ENCODE data around the gene SNCG.
A peak's percentile ranks its signal among the peaks of the same experiment; 100 is the strongest.
"Not testable (repeated sequence)": the region's sequence is repeated elsewhere in the genome, so short reads cannot be mapped to it uniquely, and the experiment has no call there.

SNCG gene

DNA sequence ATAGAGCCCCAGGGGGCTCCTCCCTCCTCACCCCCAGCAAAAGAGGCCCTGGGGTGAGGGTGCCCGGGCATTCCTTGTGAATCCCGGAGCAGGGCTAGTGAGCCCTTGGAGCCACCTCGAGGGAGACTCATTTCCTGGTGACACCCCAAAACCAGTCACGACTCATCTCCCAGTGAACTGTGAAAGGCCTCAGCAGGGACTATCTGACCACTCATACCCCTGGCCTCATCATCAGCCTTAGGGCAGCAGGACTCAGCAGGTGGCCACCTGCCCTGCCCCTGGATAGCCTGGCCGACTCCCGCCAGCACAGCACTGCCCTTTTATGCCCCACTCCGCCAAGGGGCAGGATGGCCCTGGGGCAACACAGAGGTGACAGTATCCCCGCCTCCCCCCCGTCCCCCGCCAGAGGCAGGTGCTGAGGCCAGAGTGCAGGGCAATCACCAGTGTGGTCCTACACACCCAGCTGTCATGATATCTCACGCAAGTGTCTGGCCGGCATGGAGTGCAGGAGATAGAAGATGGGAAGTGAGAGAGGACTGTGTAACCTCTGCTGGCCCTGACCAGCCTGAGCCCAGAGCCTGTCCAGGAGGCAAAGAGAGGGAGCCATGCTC, 3.2 kb downstream of the SNCG start:
- no peak for DNase-seq

DNA sequence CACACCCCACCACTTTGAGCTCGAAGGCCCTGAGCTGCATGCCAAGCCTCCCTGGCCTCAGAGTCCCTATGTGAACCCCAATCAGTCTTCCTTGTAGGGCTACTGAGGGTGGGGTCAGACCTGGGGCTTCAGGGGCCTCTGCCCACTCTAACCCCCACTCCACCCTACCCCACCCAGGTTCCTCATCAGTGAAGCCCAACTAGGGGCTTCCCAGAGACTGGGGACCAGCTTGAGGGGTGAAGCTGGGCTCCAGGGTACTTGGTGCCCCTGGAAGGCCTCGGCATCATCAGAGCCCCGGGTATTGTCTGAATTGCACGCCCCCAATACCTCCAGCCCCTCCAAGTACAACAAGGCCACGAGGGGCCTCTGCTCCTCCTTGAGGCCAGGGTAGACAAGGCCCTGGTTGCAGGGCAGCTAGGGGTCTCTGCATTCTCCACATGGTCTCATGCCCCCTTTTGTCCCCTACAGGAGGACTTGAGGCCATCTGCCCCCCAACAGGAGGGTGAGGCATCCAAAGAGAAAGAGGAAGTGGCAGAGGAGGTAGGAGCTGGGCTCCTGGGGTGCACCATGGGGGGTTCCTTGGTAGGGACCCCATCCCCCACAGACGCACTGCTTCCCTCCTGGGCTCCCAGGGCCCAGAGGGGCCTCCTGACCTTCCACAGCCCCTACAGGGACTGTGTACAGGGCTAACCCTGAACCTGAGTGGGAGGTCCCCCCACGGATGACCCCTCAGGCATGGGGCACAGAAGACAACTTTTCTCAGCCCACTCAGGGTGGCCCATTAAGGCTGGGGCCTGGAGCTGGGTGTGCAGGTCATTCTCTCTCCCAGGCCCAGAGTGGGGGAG, 4.0 kb downstream of the SNCG start:
- DNase-seq: no peak

DNA sequence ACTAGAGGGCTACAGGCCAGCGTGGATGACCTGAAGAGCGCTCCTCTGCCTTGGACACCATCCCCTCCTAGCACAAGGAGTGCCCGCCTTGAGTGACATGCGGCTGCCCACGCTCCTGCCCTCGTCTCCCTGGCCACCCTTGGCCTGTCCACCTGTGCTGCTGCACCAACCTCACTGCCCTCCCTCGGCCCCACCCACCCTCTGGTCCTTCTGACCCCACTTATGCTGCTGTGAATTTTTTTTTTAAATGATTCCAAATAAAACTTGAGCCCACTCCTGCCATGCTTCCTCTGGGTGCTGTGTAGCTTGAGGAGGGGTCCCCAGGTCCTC, 4.5 kb downstream of the SNCG start:
- DNase-seq: no peak

DNA sequence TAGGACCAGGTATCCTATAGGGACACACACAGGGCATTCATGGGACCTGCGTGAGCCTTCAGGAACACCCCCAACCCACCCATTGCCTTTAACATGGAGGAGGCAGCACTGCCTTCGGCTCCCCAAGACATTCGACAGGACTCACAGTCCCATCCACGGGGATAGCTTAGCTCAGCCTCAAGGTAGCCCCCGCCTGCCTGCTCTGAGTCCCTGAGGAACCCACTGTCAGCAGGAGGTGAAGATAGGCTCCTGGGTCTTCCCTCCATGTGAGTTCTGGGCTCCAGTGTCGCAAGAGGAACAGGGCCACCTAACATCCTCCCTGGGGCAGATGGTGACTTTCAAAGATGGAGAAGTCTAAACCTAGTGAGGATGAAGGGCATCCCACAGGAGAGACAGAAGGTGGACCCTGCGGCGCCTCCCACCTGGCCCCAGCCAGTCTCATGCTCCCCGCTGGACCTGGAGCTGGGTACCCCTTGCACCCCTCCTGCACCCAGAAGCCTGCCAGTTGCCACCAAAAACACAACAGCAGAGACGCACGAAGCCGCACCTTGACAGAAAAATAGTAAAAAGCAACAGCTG, 5.0 kb downstream of the SNCG start:
- DNase-seq: no peak

DNA sequence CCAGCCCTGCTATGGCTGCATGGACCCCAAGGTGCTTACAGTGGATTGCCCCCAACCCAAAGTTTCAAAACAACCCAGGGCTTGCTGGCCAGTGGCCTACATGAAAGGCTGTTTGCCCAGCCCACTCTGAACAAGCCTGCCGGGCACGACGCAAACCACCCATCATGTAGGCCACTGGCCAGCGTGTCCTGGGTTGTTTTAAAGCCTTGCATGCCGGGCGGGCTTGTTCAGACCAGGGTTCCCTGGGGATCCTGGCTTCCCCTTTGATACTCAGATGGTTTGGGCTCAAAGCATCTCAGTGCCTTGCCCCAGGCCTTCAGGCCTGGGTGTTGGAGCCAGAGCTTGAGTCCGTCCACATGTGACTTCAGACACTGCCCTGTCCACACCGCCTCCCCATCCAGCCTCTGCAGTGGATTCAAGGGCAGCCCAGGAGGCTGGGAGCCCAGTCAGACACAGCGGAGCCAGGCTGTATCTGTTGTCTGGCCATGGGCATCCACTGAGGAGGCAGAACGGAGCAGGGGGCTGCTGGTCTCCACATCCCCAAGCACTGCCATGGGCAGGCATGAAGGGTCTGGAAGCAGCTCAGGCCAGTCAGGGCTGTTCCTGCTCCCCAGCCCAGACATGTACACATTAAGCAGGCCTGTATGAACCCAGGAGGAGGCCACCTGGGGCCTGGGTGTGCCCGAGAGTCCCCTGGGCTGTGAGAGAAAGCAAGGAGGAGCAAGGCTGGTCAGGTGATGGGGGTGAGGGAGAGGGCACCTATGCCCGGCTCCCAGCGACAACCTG, 5.9 kb downstream of the SNCG start:
- no peak for DNase-seq

DNA sequence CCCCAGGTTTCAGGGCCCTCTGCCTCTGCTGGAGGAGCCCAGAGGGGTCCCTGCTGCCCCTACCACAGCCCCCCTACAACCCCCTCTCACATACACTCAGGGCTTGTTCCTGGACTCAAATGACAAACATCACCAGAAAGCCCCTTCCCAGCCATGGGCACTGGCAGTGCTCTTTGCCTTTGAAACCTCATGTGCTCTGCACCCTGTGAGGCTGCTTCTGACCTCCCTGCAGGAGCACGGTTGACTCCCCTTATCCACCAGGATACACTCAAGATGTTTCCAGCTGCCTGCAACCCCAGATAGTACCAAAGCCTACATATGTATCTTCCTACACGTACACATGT, 6.4 kb downstream of the SNCG start:
- no peak for DNase-seq

DNA sequence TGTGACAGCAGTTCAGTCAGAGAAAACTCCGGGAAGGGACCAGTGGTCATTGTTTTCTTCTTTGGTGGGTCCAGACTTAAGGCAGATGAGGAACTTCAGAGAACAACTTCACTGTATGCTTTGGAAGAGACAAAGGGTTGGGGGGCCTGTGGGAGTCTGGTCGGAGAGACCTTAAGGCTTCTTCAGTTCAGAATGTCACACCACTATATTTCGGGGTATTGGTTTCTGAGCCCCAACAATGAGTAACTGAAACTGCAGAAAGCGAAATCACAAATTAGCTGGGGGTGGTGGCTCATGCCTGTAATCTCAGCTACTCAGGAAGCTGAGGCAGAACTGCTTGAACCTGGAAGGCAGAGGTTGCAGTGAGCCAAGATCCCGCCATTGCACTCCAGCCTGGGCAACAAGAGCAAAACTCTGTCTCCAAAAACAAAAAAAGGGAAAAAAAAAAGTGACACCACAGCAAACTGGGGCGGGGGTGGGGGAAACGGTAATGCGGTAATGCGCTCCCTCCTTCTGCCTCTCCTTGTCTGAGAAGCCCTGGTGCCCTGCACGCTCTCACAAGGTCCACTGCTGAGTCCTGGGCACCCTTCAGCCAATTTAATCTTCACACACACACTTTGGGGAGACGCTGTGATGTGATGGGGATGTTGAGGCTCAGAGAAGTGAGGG, 7.7 kb downstream of the SNCG start:
- DNase-seq: no peak

DNA sequence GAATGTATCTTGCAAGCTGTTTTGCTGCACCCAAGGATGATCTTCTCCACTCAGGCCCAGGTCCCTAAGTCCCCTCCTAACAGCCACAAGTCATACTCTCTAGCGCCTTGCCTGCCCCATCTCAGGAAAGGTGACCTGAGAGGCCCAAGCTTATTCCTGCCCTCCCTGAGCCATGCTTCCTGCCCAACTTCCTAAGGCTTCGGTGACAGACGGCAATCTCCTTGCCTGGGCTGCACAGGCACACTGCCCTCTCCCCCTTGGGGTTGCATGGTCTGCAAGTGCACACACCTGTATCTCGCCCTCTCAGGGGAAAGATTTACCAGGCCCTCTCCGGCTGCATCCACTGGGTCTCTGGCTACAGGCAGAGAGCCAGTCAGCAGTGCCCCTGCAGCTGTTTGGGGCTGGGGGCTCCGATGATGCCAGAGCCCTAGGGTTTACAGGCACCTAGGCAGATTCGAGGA, 9.1 kb downstream of the SNCG start:
- DNase-seq: no peak

DNA sequence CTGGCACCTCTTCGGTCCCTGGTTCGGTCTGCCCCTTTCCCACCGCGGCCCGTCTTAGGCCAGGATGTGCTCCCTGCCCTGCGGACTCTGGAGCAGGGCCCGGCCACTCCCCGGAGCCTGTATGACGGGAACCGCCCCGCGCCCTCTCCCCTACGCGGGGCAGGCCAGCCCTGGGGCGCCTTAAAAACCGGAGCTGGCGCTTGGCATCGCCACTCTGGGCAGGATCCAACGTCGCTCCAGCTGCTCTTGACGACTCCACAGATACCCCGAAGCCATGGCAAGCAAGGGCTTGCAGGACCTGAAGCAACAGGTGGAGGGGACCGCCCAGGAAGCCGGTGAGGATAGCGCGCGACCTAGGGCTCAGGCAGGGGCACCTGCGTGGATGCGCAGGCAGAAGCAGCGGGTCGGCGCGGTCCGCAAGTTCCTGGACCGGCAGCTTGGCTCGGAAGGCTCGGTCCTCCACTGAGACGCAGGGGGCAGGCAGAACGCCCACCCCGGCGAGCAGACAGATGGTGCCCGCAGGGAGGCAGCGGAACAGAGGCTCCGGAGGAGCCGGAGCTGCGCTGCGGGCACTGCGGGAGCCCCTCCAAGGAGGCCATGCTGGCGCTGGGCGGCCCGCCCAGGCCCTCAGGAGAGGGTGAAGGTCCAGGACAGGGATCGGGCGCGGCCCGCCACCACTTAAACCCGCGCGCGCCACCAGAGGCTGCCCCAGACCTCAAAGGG, 10.0 kb downstream of the SNCG start, which contains the start of gene ADIRF:
ADIRF (plus strand) TSS at position 212 of the 723 bp plus-strand sequence; CDS start at position 275, 63 bp downstream.
- DNase-seq: no peak

DNA sequence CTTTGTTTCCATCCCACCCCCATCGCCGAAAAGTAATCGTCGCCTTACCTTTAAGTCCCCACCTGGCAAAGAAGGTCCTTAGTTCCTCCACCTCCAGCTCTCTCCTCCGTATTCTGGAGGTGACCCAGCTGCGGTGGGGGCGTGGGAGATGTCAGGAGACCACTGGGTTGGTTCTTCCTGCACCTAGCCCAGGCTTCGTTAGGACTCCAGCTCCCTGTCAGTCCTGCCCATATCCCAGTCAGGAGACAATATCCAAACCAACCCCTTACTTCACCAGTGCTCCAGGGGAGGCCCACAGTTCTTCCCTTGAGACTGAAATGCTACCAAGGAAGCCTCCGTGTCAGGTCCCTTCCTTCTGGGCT, 10.6 kb downstream of the SNCG start:
- no peak for DNase-seq

DNA sequence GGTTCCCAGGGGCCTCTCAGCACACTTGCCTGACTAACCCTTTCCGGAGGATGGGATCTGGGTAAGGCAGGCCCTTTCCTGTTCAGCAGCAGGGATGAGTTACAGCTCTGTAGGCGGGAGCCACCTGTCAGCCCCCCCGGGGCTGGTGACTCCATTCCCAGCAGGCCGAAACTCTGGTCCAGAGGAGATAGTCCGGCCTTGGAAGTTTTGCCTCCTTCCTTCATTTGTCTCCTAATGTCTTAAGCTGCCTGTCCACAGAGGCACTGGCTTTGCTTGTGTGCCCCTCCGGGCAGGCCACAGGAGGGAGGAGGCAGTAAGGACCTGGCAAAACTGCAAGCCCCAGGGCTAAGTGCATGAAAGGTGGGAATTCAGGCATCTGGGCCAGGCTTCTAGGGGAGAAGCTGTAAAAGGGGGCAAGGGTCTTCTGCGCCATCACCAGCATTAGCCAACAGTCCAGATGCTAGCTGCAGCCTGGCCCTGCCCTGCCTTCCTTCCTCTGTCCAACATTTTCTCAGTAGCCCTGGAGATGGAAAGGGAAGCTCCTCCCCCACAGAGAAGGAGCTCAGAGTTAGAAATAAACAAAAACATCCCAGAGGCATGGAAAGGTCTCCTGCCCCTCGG, 11.1 kb downstream of the SNCG start:
- no peak for DNase-seq

DNA sequence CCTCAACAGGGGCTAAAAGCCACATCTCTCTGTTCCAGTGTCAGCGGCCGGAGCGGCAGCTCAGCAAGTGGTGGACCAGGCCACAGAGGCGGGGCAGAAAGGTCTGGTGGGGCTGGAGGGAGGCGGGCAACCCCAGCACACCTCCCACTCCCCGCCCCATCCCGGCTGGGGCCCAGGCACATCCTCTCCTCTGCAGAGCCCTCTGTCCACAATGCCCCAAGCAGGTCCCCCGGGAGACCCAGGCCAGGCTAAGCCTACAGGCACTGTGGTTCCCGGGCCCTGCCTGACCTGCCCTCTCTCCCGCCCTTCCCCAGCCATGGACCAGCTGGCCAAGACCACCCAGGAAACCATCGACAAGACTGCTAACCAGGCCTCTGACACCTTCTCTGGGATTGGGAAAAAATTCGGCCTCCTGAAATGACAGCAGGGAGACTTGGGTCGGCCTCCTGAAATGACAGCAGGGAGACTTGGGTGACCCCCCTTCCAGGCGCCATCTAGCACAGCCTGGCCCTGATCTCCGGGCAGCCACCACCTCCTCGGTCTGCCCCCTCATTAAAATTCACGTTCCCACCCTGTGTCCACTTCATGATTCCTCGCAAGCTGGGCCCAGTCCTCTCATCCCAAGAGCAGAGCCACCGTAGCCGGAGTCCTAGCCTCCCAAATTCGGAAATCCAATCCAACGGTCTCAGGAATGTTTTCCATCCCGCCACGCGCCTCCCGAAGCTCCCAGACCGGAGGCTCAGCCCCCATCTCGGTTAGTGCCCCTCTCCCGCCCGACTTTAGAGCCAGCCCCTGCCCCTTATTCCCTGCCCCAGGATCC, 12.0 kb downstream of the SNCG start:
- no peak for DNase-seq

DNA sequence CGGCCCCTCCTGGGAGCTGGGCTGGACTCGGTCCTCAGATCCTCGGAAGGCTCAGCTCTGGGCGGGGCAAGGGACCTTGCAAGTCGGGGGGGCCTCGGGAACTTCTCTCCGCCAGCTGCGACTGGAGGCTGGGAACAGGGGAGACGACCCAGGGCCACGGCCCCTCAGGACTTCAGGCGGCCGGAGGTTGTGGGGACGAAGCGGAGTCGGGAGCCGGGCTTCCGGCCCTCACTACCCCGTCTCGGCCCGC, 12.5 kb downstream of the SNCG start:
- no peak for DNase-seq

DNA sequence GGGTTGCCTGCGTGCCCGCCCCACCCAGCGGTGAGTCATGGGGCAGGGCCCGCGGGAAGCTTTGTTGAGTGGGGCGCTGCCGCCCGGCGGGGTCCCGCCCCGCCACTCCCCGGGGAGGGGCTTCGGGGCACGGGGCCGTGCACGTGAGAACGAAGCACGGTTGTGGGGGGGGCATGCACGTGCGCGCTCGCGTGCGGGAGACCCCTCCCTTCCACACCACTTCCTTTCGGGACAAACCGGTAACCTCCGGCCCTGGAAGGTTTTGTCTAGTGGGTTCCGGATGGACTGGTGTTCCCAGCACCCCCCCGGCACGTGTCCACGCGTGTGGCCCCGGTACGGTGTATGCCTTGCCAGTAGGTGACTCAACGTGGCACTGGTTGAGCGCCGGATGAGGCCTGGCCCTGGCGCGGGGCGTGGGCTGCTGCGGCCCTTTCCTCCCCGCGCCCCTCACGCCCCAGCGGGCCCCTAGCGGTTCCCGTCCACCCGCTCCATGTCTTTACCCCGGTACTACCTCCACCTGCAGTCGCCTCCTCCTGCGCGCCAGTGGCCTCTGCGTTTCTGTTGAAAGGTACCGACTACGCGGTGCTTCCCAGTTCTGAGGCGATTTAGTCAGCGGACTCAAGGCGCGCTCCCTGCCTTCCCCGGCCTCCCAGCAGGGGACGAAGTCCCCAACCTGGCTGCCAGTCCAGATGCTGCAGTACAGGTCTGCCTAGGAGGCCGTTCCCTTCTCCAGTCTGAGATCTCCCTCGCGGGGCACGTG, 13.0 kb downstream of the SNCG start:
- DNase-seq: peak; percentile 89

DNA sequence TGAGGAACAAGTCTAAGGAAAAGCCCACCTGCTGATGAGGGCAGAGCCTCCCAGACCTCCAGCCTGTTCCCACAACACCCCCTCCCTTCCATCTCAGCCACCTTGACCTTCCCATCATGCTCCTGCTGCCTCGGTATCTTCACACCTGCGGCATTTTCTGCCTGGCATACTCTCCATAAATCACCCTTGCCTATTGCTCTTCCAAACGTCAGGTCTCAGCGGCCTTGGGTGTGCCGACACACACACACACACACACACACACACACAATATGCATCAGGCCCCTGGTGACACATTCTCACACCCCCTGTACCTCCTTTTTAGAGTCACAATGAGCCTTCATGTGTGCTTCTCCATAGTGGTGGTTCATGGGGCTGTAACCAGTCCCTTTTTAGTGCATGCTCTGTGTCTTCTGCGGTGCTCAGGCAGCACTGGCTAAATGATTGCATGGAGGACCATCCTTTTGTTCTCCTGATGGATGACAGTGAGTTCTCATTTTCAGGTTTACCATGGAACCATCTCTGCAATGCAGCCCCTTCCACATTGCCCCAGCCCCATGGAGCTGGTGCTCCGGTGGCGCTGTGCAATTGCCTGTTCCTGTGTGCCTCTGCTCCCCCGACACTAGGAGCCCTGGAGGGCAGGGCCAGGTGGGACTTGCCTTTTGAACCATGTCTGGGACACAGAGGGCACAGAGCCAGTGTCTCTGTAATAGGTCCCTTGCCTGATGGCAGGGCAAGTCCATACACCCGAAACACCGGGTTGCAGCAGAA, 14.4 kb downstream of the SNCG start:
- DNase-seq: no peak

DNA sequence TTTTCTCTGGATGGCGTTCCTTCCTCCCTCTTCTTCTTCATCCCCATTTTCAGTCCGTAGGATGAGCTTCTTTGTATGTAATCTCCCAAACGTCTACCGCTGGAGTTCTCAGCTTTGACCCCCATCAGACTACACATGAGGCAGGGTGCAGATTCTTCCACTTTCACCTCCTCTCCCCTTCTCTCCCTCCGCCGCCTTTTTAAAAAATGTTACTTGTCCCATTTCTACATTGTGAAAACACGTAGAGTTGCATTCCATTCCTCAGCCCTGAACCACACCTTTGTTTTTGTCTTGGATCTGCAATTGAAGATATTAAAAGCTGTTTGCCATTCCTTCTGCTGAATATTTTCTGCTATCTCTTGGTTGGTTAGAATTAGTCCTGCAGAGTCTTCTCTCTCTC, 16.1 kb downstream of the SNCG start:
- no peak for DNase-seq

DNA sequence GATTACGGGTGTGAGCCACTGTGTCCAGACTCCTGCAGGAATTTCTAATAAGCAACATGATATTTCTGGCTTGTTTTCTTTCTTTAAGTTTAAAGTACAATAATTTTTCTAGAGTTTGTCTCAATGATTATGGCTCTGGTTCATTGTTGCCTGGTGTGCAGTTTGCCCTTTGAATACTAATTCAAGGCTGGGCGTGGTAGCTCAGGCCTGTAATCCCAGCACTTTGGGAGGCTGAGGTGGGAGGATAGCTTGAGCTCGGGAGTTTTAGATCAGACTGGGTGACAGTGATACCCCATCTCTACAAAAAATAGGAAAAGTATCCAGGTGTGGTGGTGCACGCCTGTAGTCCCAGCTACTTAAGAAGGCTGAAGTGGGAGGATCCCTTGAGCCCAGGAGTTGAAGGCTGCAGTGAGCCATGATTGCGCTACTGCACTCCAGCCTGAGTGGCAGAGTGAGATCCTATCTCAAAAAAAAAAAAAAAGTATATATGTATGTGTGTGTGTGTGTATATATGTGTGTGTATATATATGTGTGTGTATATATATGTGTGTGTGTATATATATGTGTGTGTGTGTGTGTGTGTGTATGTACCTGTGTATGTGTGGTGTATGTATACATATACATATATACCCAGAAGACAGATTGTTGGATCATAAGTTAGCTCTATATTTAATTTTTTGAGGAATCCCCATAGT, 18.1 kb downstream of the SNCG start:
- DNase-seq: no peak

DNA sequence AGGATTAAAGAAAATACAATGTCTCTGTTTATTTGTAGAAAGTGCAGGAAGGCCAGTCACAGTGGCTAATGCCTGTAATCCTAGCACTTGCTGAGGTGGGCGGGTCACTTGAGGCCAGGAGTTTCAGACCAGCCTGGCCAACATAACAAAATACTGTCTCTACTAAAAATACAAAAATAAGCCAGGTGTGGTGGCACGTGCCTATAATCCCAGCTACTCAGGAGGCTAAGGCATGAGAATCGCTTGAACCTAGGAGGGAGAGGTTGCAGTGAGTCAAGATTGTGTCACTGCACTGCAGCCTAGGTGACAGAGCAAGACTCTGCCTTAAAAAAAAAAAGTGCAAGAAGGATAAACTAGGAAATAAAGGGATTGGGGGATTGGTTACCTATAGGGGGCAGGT, 20.1 kb downstream of the SNCG start:
- DNase-seq: not testable (repeated sequence)

DNA sequence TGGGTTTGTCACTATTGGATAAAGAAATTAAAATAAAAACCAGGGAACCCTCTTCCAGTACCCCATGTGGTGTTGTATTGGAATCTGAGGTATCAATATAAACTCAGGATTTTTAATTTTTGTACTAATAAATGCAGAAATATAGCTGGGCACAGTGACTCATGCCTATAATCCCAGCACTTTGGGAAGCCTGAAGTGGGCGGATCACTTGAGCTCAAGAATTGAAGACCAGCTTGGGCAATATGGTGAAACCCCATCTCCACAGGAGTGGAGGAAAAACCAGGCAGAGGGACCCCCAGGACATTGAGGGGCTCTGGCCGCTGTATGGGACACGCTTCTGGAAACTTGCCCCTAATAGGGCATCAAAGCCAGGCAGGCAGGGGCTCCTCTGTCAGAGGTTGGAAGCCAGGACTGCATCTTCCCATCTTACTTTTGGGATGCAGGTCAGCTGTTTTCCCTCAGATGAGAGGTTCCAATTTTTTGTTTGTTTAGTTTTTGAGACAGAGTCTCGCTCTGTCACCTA, 21.0 kb downstream of the SNCG start:
- no peak for DNase-seq

Data from effector CD4-positive, alpha-beta T cell (primary cell).